Transverse colon (tissue), 3 donors: ENCODE measurements around the gene ZCWPW1.

Source experiments
- CTCF ChIP-seq, 5 experiments: fragments of 200-600 bp in 3 of 5; fragments of 450-650 bp in 2 of 5; sonication (generic) in 3 of 5; IDR thresholded peaks; 1 replicate in 2 of 5; 2 replicates in 3 of 5; pipeline ENCODE4 v1.5.1; 2016 to 2017; ENCODE audit warnings: antibody characterized with exemption in 5 of 5, inconsistent platforms in 3 of 5, mild to moderate bottlenecking in 2 of 5, moderate library complexity in 1 of 5
- EP300 ChIP-seq: sonication (generic); formaldehyde crosslinking; IDR thresholded peaks from one replicate; pipeline ENCODE4 v1.6.1; 2017; ENCODE audit warnings: antibody characterized with exemption, low read depth
- POLR2A ChIP-seq: fragments of 450-650 bp; IDR thresholded peaks from one replicate; pipeline ENCODE4 v1.6.1; 2016; ENCODE audit warnings: antibody characterized with exemption, mild to moderate bottlenecking, moderate library complexity

- TF ChIP-seq CTCF (IDR thresholded peaks at IDR 0.05): no peak
- TF ChIP-seq POLR2A: no peak
- no peak for TF ChIP-seq EP300
Observed at GRCh38 chr7:100367251-100367620, 61.3 kb downstream of the ZCWPW1 start.
